HG03095 (cell line): Measurements from ENCODE around the gene LAMA2.

ENCODE experiments used
- ATAC-seq: cut with Tn5 transposase; IDR thresholded peaks from one replicate; pipeline ENCODE4 v1.9.1; 2021; ENCODE audit warnings: moderate library complexity; ENCODE audit not compliant: unreplicated experiment

Gene LAMA2

DNA sequence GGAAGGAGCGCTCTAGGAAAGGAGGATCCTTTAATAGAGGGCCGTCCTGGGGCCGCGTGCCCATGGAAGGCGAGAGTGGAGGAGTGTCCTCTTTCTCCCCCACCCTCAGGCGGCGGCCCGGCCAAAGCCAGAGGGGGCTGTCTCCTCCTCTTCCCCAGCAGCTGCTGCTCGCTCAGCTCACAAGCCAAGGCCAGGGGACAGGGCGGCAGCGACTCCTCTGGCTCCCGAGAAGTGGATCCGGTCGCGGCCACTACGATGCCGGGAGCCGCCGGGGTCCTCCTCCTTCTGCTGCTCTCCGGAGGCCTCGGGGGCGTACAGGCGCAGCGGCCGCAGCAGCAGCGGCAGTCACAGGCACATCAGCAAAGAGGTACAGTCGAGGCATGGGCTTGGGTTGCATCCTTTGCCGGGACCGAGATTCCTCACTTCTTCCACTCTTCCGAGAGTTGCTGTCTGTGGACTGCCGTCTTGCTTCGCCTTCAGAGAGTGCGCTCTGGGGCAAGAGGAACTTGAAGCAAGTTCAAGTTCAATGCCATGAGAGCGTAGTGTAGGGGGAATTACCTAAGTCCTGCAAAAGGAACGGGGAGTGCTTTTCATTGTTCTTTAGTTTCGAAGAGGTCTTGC, at the start of gene LAMA2:
TSS of gene LAMA2 (plus strand) at position 148 of the 621 bp plus-strand sequence. CDS start at position 256, 108 bp downstream.
- ATAC-seq = no peak

- no peak for ATAC-seq
These were observed 46.2 kb upstream of the LAMA2 start for GRCh38 chr6:128836761-128837160.

DNA sequence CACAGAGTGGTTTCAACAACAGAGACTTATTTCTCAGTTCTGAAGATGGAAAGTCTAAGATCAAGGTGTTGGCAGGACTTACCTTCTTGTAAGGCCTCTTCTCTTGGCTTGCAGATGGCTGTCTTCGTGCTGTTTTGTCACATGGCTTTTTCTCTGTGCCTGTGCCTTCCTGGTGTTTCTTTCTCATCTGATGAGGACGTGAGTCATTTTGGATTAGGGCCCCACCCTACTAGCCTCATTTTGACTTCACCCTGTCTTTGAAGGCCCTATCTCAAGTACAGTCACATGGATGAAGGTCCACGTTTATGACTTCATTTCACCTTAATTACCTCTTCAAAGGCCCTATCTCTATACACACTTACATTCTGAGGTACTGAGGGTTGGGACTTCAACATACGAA, 41.4 kb upstream of the LAMA2 start:
- ATAC-seq = no peak

- no peak for ATAC-seq
These were observed 38.3 kb upstream of the LAMA2 start for GRCh38 chr6:128844598-128844997.

GRCh38 chr6:128847431-128848210, 35.3 kb upstream of the LAMA2 start:
- no peak for ATAC-seq

- ATAC-seq = no peak
These were observed 34.6 kb upstream of the LAMA2 start for GRCh38 chr6:128848212-128848935.

DNA sequence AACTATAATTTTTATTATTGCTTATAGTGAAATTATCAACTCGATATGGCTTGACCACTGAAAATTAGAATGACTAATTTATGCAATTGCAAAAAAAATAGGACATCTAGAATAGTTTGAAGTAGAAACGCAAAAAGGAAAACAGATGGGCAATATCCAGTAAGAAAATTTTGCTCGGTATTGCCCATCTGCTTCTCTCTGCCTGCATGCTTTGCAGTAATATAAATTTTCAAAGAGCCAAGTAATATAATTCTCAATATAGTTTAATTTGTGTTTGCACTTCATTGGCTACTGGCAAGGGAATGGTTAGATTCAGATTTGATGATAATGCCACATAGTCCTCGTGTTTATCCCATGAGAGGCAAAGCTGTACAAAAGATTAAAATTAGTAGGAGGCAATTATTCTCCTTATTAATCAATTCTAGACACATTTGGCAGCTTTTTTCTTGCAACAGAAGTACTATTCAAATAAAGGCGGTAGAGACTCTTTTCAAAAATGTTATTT, 27.3 kb upstream of the LAMA2 start:
- ATAC-seq = no peak

- ATAC-seq = no peak
These were observed 25.1 kb upstream of the LAMA2 start for GRCh38 chr6:128857806-128858205.

- ATAC-seq = no peak
These were observed 22.2 kb upstream of the LAMA2 start for GRCh38 chr6:128860782-128861181.

GRCh38 chr6:128863983-128864382, 19.0 kb upstream of the LAMA2 start:
- no peak for ATAC-seq

GRCh38 chr6:128870746-128871145, 12.2 kb upstream of the LAMA2 start:
- ATAC-seq = no peak

DNA sequence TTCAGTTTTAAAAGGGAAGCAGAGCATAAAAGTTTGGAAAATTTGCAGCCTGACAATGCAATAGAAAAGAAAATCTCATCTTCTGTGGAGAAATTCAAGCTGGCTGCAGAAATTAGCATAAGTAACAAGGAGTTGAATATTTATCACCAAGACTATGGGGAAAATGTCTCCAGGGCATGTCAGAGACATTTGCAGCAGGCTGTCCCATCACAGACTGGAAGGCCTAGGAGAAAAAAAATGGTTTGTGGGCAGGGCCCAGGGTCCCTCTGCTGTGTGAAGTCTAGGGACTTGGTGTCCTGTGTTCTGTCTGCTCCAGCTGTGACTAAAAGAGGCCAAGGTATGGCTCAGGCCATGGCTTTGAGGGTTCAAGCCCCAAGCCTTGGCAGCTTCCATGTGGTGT, 8.1 kb upstream of the LAMA2 start:
- no peak for ATAC-seq

GRCh38 chr6:128882560-128882959, 378 bp upstream of the LAMA2 start:
- ATAC-seq = no peak

DNA sequence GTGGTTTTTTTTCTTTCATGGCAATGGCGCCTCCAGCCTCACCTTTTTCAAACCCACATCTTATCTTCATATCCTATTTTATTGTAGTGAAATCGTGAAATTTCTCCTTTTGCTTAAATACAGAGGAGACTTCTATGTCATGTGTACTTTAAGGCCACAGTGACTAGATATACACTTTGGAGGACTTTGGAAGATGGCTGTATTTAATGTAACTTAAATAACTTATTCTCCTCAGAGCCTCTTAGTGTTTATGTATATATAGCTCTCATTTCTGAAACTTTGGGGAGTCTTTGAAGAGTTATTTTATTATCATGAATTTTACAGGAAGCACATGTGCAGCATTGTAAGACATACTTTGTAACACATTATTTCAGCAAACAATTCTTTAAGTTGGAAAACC, 968 bp downstream of the LAMA2 start:
- no peak for ATAC-seq

DNA sequence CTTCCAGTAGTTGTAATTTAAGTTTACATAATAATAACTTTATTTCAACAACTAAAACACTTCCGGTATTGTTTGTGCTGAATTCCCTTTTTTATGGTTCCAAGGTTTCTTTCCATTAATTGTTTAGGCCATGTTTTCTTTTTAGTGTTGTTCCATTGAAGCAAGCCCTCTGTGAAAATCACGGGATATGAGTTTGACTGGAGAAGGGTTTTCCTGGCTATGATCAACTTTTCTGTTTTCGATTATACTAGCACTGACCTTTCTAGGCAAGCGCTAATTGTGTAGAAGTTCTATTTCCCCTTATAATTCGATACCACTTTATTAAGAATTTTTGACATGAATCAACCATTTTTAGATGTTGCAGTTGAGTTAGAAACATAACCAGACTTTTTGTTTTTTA, 2.4 kb downstream of the LAMA2 start:
- no peak for ATAC-seq

GRCh38 chr6:128886706-128887105, 3.8 kb downstream of the LAMA2 start:
- ATAC-seq = no peak

DNA sequence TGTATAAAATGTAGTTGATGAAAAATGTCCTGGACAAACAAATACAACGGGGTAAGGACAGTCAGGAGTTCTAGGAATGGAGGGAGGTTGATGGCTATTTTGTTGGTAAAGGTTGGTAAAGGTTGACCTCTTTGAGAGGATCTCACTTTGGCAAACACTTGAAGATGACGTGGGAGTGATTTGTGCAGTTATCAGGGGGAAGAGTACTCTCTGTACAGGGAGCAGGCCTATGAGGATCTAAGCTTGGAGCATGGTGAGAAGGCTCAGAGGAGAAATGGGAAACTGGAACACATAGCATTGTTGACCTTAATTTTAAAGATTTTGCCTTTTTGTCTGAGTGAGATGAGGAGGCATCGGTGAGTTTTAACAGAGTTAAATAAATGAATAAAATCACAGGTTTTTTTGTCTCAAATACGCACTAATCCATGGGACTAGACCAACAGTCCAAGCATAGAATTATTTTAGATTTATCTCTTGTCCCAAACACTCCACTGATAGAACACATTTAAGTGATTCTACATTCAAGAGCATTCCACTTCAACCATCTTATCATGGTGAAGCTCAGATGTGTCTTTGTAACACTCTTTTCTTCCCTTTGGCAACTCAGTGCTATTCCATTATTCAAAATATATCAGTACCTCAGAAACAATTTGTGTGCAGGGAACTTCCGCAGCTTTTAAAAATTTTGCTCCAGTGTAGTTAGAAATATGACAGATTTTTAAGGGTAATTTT, 5.7 kb downstream of the LAMA2 start:
- no peak for ATAC-seq

- ATAC-seq = no peak
These were observed 6.9 kb downstream of the LAMA2 start for GRCh38 chr6:128889870-128890269.

- no peak for ATAC-seq
These were observed 9.1 kb downstream of the LAMA2 start for GRCh38 chr6:128892079-128892478.

GRCh38 chr6:128899341-128900050, 16.6 kb downstream of the LAMA2 start:
- no peak for ATAC-seq
